ENCODE measurements around the gene POLR2C.
"Not testable (repeated sequence)": the region's sequence is repeated elsewhere in the genome, so short reads cannot be mapped to it uniquely, and the experiment has no call there.

The POLR2C gene

DNA sequence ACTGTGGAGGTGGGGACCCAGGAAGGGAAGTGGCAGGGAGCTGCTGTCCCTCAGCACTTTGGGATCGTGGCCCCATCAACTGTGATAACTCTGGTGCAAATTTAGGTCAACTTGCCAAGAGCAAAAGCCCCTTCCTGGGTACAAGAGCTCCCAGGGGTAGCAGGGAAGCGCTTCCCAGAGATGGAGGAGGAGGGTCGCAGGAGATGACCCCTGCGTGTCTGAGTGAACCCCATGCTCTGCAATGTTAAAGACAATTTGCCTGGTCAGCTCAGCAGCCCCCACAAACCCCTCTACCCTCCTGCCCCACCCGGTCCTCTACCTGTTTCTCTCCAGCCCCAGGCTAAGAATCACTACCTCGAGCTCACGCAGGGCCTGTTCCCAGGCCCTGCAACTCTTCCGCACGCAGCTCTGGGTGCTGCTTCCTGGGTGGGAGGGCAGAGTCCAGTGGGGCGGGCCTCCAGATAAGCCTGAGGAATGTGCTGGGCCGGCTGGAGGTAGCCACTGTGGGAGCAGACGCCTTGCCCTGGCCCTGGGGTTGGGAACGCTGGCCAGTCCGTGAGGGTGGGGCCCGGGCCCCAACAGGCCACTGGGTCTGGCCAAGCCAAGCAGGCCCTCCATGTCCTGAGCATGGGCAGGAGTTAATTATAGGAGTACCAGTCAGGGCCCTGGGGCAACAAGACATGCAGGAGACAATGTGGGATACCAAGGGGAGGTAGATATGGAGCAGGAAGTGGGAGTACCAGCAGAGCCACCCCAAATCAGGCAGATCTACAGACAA lies 17.7 kb downstream of the POLR2C start:
- no peak for FAIRE-seq

DNA sequence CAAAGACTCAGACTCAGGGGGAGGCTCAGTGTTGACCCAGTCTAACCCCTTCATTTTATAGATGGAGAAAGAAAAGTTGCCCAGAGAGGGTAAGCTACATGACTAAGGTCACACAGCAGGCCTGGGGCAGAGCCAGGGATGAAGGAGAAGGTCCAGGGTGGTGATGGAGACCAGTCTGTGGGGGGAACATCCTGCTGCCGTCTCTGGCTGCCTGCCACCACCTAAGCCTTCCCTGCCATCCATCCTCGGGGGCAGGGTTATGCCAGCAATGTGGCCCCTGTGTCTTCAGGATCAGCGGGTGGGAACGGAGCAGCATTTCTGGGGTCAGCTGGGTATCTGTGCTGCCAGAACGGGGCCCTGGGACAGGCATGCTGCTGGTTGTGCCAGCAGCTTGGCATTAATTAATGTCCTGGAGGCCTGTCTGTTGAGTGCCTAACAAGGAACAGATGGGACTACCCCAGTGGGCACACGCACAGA lies 18.3 kb downstream of the POLR2C start:
- FAIRE-seq = no peak

DNA sequence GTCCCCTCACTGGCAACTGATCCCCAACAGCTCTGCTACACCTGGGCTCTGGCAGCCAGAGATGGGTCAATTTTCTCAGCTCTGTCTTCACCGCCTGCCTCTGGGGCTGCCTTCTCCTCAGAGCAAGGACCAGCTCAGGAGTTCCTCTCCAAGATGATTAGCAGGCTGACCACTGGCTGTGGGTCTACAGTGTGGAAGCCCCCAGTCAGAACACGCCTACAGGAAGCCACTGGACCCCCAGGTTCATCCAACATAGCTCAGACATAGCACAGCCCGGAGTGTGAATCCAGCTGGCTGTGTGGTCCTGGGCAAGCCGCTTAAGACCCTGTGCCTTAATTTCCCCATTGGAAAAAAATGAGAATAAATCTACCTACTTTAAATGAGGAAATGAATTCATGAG lies 18.9 kb downstream of the POLR2C start:
- FAIRE-seq = no peak

DNA sequence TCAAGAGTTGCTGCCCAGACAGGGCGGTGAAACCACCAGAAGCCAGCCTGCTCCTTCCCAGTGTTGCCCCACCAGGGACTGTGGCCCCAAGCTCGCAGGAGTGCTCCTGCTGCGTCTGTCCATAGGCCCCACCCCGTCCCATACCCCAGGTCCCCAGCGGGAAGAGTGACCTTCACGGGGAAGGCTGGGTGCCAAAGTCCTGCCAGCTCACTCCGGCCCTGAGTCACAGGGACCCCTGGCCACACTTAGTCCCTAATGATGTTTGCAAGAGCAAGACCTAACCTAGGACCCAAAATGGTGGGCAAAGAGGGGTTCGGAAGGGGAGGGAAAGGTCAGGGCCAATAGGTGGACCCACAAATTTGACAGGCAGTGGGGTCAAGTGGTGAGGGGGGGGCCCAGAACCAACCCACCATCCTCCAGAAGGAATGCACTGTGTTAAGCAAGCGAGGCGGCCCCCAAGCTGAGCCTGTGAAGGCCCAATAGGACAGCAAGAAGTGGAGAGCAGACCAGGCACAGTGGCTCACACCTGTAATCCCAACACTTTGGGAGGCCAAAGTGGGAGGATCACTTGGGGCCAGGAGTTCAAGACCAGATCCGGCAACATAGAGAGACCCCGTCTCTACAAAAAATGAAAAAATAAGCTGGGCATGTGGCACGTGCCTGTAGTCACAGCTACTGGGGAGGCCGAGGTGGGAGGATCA lies 20.5 kb downstream of the POLR2C start:
- no peak for FAIRE-seq

DNA sequence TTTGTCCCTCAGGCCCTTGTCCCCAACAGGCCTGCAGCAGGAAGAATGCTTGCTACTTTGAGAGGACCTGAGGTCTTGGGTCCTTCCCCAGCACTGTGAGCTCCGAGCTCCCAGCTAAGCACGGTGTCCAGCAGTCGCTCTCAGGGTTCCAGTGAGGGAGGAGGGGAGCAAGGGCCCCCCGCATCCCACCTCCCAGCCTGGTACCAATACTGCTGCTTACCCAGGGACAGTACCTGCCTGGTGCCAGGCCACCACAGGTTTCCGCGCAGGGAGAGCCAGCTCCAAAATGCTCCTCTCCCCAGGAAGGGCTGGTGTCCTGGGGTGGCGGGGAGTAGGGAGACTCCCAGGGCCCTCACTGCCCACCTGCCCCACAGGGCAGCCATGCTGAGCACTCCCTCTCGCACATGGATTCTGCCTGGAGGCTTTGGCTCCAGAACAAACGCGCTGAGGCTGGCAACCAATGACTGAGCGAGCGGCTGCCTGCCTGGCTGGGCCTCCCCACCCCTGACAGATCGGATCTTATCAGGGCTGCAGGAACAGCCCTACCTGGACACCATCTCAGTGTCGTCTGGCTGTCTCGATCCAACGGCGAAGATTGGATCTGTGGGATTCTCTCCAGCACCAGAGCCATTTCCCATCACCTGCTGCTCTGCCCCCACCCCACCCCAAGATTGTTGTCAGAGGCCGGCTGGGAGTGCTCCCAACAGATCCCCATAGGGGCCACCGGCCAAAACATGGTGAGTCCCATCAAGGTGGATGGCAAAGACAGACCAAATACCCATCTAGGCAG lies 21.4 kb downstream of the POLR2C start:
- no peak for FAIRE-seq

DNA sequence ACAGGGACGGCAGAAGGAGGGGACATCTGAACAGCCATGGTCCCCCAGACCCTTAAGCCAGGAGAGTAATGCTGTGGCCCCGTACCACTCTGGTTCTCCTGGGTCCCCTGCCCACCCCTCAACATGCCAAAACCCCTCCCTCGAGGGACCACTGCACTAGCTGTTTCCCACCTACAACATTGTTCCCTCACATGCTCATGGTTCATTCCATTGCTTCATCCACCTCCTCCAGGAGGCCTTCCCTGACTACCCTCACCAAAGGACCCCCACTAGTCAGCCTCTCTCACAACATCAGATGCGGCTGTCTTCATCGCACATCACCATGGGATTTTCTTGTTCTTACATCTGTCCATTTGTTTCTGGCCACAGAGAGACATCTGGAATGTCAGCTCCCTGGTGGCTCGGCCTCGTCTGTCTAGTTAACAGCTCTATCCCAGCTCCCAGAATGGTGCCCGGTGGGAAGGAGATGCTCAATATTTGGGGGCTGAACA lies 22.1 kb downstream of the POLR2C start:
- FAIRE-seq = no peak

DNA sequence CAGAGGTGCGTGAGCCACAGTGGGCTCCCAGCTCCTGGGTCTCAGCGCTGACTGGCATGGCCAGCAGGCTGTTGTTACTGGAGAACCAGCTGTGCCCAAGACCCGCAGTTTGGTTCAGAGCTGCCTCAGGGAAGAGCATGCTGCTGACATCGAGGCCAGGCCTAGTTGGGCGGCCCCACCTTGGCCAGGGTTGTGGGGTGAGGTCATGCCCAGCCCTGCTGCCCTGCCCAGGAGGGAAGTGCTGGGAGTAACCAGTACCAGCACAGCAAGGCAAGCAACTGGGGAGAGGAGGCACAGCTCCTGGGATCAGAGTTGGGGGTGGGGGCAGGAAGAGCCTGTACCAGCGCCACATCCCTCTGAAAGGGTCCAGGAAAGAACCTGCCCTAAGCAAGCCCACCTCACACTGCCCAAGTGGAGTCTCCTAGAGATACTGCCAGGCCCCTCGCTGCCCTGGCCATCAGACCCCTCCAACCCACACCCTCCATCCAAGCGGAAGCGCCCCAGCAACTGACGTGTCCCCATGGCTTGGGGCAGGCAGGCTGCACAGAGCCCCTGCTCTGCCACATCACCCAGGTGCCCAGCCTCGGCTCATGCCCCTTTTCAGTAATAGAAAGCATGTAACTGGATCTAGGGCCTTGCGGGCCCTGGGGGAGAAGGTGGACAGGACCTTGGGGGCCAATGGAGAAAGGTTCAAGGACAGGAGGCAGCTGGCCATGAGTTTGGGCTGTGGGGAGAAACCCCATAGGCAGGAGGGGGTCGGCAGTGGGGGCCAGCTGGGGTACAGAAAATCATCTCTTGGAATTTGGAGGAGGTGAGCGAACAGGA lies 22.8 kb downstream of the POLR2C start:
- FAIRE-seq = no peak

DNA sequence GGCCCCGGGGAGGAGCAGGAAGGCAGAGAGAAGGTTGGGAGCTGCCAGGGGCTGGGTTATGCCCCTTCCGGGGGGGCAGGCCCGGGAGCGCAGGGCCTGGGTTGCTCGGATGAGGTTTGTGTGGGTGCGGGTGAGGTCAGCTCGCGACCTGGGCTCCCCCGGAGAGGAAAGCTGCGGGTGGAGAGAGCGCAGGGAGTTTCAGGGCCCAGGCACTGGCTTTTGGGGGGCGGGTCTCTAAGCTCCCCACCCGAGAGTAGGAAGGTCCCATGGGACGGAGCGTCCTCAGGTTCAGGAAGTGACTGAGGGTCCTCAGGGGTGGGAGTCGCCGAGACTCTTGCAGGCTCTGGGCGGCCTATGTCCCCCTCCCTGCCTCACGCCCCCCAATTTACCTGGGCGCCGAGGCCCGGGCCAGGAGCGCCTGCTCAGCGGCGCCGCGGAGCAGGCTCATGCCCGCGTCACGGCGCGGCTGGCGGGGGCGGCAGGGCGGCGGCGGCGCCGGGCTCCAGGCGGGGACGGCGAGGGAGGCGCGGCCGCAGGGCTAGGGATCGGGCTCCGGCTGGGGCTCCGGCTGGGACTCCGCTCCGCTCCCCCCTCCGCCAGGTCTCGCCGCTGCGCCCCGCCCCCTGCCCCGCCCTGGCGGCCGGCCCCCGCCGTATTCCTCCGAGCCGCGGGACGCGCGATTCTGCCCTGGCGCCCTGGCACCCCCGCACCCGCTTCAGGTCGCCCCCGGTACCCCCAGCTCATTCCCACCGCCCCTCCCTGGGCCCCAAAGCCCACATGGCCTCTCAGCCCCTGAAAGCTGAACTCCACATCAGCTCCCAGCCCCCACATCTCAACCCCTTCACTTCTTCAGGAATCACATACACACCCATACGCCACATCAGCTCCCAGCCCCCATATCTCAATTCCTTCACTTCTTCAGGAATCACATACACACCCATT lies 23.7 kb downstream of the POLR2C start, which contains the start of gene DOK4:
DOK4 (minus strand) TSS at position 578 of the 942 bp plus-strand sequence. CDS start 6,986 bp downstream, outside the sequence.
- no peak for FAIRE-seq

DNA sequence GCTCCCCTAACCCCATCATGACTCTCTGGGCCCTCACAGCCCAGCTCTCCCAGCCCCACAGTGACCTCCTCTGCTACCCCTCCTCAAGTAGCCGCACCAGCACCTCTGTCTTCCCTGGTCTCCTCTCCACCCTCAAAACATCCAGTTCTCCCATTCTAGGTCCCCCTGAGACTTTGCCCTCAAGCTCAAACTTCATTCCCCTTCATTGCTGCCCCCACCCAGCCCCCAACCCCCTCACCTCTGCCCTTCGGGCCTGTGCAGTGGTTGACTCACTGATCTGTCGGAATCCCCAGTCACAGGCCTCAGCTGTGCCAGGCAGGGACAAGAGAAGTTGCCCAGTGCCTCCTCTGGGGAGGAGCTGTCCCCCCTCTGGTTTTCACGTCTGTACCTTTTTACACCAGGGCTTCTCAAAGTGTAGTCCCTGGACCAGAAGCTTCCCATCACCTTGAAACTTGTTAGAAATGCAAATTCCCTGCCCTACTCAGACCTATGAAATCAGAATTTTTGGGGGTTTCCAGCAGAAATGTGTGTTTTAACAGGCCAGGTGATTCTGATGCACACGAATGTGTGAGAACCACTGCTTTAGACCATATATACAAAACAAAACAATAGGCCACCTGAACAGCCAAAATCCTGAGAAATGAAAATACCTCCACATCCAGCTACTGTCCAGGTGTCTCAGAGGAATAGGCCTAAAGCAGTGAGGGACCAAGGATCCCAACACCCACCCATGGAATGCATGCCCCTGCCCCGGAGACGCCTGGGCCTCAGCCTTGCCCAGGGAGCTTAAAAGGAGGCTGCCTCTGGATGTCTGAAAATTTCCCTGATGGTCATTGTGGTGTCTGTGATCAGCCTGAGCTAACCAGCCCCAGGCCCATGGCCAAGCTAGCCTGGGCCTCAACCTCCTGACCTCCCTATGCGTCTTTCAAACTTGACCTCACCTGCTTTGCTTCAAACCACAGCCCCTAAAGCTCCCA lies 24.7 kb downstream of the POLR2C start:
- no peak for FAIRE-seq

DNA sequence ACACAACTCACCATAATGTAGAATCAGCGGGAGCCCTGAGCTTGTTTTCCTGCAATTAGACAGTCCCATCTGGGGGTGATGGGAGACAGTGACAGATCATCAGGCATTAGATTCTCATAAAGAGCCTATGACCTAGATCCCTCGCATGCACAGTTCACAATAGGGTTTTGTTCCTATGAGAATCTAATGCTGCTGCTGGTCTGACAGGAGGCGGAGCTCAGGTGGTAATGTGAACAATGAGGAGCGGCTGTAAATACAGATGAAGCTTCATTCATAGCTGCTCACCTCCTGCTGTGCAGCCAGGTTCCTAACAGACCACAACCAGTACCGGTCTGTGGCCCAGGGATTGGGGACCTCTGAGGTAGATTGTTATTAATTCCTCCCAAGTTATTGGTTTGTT lies 26.8 kb downstream of the POLR2C start:
- no peak for FAIRE-seq

DNA sequence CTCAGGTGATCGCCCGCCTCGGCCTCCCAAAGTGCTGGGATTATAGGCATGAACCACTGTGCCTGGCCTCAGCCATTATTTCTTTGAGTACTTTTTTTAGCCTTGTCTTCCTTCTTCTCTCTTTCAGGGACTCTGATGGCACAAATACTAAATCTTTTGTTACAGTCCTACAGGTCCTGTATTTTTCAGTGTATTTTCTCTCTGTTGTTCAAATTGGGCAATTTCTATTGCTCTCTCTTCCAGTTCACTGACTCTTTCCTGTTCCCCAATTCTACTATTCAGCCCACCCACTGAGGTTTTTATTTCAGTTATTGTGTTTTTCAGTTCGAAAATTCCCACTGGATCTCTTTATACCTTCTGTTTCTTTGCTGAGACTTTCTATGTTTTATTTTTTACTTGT lies 31.3 kb downstream of the POLR2C start:
- FAIRE-seq = no peak

DNA sequence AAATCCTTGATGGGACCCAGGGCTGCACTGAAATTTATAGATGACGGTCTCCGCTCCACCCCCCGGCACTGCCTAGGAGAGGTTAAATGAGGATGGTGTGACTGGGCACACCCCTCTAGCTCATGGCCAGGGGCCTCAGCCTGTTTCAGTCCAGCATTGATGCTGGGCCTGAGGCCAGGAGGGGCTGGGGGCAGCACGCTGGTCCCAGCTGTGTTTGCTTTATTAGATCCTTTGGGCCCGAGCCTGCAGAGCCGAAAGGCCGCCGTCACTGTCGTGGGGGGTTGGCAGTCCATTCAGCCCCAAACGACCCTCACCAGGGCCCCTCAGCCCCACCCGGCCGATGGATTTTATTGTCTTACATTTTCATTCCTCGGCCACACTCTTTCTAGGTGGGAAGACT lies 34.6 kb downstream of the POLR2C start:
- FAIRE-seq = no peak

DNA sequence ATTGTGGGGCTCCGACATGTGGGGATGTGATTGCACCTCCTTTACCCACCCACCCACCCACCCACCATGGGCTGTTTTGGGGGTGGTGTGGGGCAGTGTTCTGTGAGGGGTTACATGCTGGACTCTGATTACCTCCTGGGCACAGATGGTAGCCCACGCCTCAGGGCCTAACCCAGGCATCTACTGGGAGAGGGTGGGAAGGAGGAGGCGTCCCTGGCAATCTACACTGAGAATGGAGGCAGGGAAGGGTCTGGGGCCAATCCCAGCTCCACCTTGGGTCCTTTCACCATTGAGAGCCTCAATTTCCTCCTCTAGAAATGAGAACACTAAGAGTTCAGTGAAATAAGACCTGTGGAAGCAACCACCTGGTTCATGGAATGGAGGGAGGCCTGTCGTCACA lies 35.6 kb downstream of the POLR2C start:
- FAIRE-seq = no peak

DNA sequence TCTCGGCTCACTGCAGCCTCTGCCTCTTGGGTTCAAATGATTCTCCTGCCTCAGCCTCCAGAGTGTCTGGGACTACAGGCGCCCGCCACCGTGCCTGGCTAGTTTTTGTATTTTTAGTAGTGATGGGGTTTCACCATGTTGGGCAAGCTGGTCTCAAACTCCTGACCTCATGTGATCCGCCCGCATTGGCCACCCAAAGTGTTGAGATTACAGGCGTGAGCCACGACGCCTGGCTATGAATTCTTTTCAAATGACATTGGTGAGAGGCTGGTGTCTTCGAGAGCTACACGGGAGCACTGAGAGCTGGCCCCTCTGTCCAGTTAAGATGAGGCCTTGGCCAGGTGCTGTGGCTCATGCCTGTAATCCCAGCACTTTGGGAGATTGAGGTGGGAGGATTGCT lies 37.5 kb downstream of the POLR2C start:
- not testable (repeated sequence) for FAIRE-seq

DNA sequence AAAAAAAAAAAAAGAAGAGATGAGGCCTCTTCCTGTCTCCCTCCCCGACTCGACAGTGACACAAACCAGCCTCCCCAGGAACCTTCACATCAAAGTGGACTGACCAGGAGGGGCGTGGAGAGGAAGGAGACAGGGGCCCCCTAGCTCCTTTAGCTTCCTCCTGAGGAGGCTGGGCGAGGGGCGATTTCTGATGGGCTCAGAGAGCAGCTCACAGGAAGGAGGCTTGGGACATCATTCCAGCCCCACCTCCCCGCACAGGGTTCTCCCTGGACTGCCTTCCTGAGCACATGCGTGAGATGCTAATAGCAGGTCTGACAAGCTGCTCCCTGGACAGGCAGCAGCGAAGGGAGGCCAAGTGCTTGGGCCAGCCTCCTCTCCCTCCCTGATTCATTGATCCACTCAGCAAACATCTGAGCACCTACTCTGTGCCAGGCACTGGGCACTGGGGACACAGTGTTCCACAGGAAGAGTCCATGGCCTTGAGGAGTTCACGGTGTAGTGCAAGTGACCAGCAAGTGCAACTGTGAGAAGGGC lies 38.2 kb downstream of the POLR2C start:
- no peak for FAIRE-seq

DNA sequence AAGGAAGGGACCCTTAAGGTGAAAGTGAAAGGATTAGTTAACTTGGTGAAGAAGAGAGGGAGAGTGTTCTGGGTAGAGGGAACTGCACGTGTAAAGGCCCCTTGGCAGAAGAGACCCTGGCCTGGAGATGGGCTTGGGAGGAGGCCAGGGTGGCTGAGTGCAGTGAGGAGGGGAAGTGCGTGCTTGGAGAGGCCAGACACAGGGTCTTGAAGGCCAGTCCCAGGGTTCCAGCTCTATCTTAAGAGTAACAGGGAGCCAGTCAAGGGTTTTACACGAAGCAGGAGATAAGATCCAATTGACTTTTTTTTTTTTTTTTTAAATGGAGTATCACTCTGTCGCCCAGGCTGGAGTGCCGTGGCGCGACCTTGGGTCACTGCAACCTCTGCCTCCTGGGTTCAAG lies 39.0 kb downstream of the POLR2C start:
- no peak for FAIRE-seq

DNA sequence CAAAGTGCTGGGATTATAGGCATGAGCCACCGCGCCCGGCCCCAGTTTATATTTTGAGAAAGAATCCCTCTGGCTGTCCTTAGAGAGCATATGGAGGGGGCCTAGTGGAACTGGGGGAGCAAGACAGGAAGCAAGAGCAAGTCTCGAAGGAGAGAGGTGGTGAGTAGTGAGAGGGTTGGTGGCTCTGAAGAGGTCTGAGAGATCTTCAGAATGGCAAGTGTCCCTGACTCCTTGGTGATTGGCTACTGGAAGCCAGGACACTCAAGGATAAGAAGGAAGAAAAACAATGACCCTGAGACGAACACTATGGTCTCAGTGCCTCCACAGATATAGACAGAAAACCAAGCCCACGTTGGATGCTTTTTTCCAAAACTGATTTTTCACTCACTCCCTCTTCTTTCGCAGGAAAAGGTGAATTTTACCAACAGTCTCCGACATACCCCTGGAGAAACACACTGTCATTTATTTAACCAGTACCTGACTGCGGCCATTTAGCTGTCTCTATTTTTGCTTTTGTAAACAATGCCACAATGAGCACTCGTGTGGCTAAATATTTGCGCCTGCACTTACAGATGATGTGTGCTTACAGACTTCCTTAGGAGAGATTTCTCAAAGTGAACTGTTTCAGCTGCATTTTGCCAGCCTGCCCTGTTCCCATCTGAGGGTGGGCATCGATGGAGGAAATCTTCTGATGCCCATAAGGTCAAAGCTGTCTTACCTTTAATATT lies 39.7 kb downstream of the POLR2C start:
- no peak for FAIRE-seq

DNA sequence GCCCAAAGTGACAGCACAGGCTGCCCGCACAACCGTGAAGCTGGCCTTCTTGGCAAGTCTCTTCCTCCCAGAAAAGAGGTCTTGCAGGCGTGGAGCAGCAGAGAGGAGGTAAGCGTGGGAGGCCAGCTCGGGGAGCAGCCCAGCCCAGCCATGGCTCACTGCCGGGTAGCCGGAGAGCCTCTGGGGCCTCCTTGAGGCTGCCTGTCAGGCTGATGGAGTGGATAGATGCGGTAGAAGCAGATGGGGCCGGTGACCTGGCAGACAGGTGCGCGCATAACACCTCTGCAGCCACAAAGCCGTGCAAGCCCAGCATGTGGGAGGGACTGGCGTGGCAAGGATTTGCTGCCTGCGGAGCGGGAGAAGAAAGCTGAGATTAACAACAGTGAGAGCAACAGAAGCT lies 40.9 kb downstream of the POLR2C start:
- FAIRE-seq = no peak

DNA sequence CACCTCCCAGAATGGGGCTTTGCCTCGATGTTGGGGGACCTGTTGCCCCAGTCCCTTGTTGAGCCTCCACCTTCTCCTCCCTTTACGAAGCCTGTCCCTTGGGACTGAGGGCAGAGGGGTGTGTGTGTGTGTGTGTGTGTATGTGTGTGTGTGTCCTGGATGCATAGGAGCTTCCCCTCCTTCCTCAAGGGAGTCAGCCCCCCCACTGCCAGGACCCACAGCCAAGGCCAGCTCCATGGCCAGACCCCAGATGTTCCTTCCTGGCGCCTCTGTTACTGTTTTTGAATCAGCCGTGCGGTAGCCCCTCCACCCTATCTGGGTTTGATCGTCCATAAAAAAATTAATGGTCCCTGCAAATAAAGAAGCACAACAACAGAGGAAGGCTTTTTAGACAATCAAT lies 41.5 kb downstream of the POLR2C start:
- FAIRE-seq = no peak

All from A204.1 (cell line).